ENCODE results near the gene AHNAK2.
"Not testable (repeated sequence)": the region's sequence is repeated elsewhere in the genome, so short reads cannot be mapped to it uniquely, and the experiment has no call there.

Gene AHNAK2

GRCh38 chr14:104891121-104891551, 87.0 kb downstream of the AHNAK2 start:
- Histone ChIP-seq H3K27me3 (ENCODE audit: control insufficient read depth, insufficient read depth, low read length) (no peaks in the 10 kb centered on the region), H3K9me3 (ENCODE audit: control insufficient read depth, insufficient read depth, low read depth, low read length) (no peaks in the 10 kb centered on the region), H3K4me1 (ENCODE audit: control insufficient read depth, insufficient read depth, low read length) (0 out of 2 replicates have a peak, but pooled peaks cover 5% of the 10 kb centered on the region), H3K4me3 (ENCODE audit: low read depth, low read length) (no peak overlapping the region), H3K9ac (ENCODE audit: low read length) (no peak overlapping the region), H3K36me3 (ENCODE audit: control insufficient read depth, insufficient read depth, low read length) (peaks cover 28% of the 10 kb centered on the region), H3K27ac (ENCODE audit: low read depth, low read length) (no peak overlapping the region)

- peaks cover 33% of the 10 kb centered on the region for H3K36me3 ChIP-seq (ENCODE audit: control insufficient read depth, insufficient read depth, low read length)
- H3K9ac ChIP-seq (ENCODE audit: low read length); H3K4me1 ChIP-seq (ENCODE audit: control insufficient read depth, insufficient read depth, low read length); H3K4me3 ChIP-seq (ENCODE audit: low read depth, low read length); H3K9me3 ChIP-seq (ENCODE audit: control insufficient read depth, insufficient read depth, low read depth, low read length); H3K27me3 ChIP-seq (ENCODE audit: control insufficient read depth, insufficient read depth, low read length); H3K27ac ChIP-seq (ENCODE audit: low read depth, low read length): not testable (repeated sequence)
Observed at GRCh38 chr14:104890292-104890691, 87.9 kb downstream of the AHNAK2 start.

GRCh38 chr14:104889375-104889757, 88.8 kb downstream of the AHNAK2 start:
- Histone ChIP-seq H3K4me3 (ENCODE audit: low read depth, low read length) (no peak overlapping the region), H3K36me3 (ENCODE audit: control insufficient read depth, insufficient read depth, low read length) (peaks cover 36% of the 10 kb centered on the region), H3K9ac (ENCODE audit: low read length) (no peak overlapping the region), H3K9me3 (ENCODE audit: control insufficient read depth, insufficient read depth, low read depth, low read length) (no peaks in the 10 kb centered on the region), H3K4me1 (ENCODE audit: control insufficient read depth, insufficient read depth, low read length) (0 out of 2 replicates have a peak, but pooled peaks cover 5% of the 10 kb centered on the region), H3K27me3 (ENCODE audit: control insufficient read depth, insufficient read depth, low read length) (no peaks in the 10 kb centered on the region), H3K27ac (ENCODE audit: low read depth, low read length) (no peak overlapping the region)

GRCh38 chr14:104888489-104889374, 89.4 kb downstream of the AHNAK2 start:
- Histone ChIP-seq H3K9ac (ENCODE audit: low read length) (no peak overlapping the region), H3K36me3 (ENCODE audit: control insufficient read depth, insufficient read depth, low read length) (peaks cover 32% of the 10 kb centered on the region), H3K27me3 (ENCODE audit: control insufficient read depth, insufficient read depth, low read length) (no peaks in the 10 kb centered on the region), H3K27ac (ENCODE audit: low read depth, low read length) (no peak overlapping the region), H3K4me3 (ENCODE audit: low read depth, low read length) (no peak overlapping the region), H3K4me1 (ENCODE audit: control insufficient read depth, insufficient read depth, low read length) (0 out of 2 replicates have a peak, but pooled peaks cover 5% of the 10 kb centered on the region), H3K9me3 (ENCODE audit: control insufficient read depth, insufficient read depth, low read depth, low read length) (no peaks in the 10 kb centered on the region)

- H3K36me3 ChIP-seq (ENCODE audit: control insufficient read depth, insufficient read depth, low read length): peaks cover 35% of the 10 kb centered on the region
- H3K4me1 ChIP-seq (ENCODE audit: control insufficient read depth, insufficient read depth, low read length): 0 out of 2 replicates have a peak, but pooled peaks cover 5% of the 10 kb centered on the region
- no peak overlapping the region for H3K27ac ChIP-seq (ENCODE audit: low read depth, low read length)
- H3K9ac ChIP-seq (ENCODE audit: low read length): no peak overlapping the region
- H3K9me3 ChIP-seq (ENCODE audit: control insufficient read depth, insufficient read depth, low read depth, low read length): no peaks in the 10 kb centered on the region
- no peak overlapping the region for H3K4me3 ChIP-seq (ENCODE audit: low read depth, low read length)
- no peaks in the 10 kb centered on the region for H3K27me3 ChIP-seq (ENCODE audit: control insufficient read depth, insufficient read depth, low read length)
Observed at GRCh38 chr14:104887623-104888488, 90.3 kb downstream of the AHNAK2 start.

Data from HUES6 (cell line).